OCI-LY1 (cell line): ENCODE results near the gene MAPK11.

Experiments used
- H2AFZ ChIP-seq: fragments of 200-600 bp; sonication (generic), shearing (Covaris generic); 2 replicates; pipeline ENCODE4 v1.6.0; 2014; ENCODE audit warnings: antibody characterized with exemption, mild to moderate bottlenecking, low read length
- H3F3A ChIP-seq: fragments of 200-600 bp; sonication (generic), shearing (Covaris generic); 2 replicates; pipeline ENCODE4 v1.6.0; 2014; ENCODE audit warnings: mild to moderate bottlenecking, antibody characterized with exemption, low read length, moderate library complexity; ENCODE audit not compliant: insufficient read depth
- H3K27ac ChIP-seq: fragments of 200-600 bp; sonication (generic); 2 replicates; pipeline ENCODE4 v1.5.1; 2014; ENCODE audit warnings: low read length, mixed run types, mild to moderate bottlenecking, low read depth; ENCODE audit not compliant: poor library complexity, severe bottlenecking
- H3K27me3 ChIP-seq: fragments of 200-600 bp; sonication (generic); 2 replicates; pipeline ENCODE4 v1.6.0; 2014; ENCODE audit warnings: antibody characterized with exemption, mild to moderate bottlenecking, low read length, moderate library complexity; ENCODE audit not compliant: insufficient read depth
- H3K36me3 ChIP-seq: fragments of 200-600 bp; sonication (generic); 2 replicates; pipeline ENCODE4 v1.6.1; 2014; ENCODE audit warnings: mild to moderate bottlenecking, antibody characterized with exemption, low read length, moderate library complexity, mixed read lengths; ENCODE audit not compliant: insufficient read depth
- H3K4me1 ChIP-seq: fragments of 200-600 bp; sonication (generic); 2 replicates; pipeline ENCODE4 v1.5.1; 2014; ENCODE audit warnings: mild to moderate bottlenecking, low read length, moderate library complexity; ENCODE audit not compliant: insufficient read depth, severe bottlenecking
- H3K4me2 ChIP-seq: fragments of 200-600 bp; sonication (generic), shearing (Covaris generic); 2 replicates; pipeline ENCODE4 v1.6.1; 2014; ENCODE audit warnings: low read length
- H3K4me3 ChIP-seq: fragments of 200-600 bp; sonication (generic); 2 replicates; pipeline ENCODE4 v1.5.1; 2014; ENCODE audit warnings: low read length, low read depth, mild to moderate bottlenecking, mixed read lengths; ENCODE audit not compliant: poor library complexity, severe bottlenecking
- H3K79me2 ChIP-seq: fragments of 200-600 bp; shearing (Covaris generic); 2 replicates; pipeline ENCODE4 v1.6.1; 2016; ENCODE audit warnings: mixed run types, low read length, mixed read lengths; ENCODE audit not compliant: insufficient read depth
- H3K9ac ChIP-seq: fragments of 200-600 bp; sonication (generic), shearing (Covaris generic); 2 replicates; pipeline ENCODE4 v1.6.1; 2014; ENCODE audit warnings: mild to moderate bottlenecking, low read length, mixed read lengths
- H3K9me2 ChIP-seq: fragments of 200-600 bp; sonication (generic), shearing (Covaris generic); 2 replicates; pipeline ENCODE4 v1.6.1; 2014; ENCODE audit warnings: low read depth, mild to moderate bottlenecking, low read length, mixed read lengths
- H3K9me3 ChIP-seq: fragments of 200-600 bp; shearing (Covaris generic); 2 replicates; pipeline ENCODE4 v1.6.1; 2014; ENCODE audit warnings: low read length, mixed read lengths
- H4K20me1 ChIP-seq: fragments of 200-600 bp; sonication (generic), shearing (Covaris generic); 2 replicates; pipeline ENCODE4 v1.6.0; 2016; ENCODE audit warnings: mild to moderate bottlenecking, low read length; ENCODE audit not compliant: insufficient read depth
- EZH2 ChIP-seq: fragments of 200-600 bp; sonication (generic), shearing (Covaris generic); IDR thresholded peaks from 2 replicates; pipeline ENCODE4 v1.8.0; 2017; ENCODE audit warnings: borderline replicate concordance, mixed run types, mild to moderate bottlenecking, antibody characterized with exemption, low read length, moderate library complexity, mixed read lengths
- TF ChIP-seq, protein P1 (sequence below): fragments of 200-600 bp; sonication (generic), shearing (Covaris generic); IDR thresholded peaks from 2 replicates; pipeline ENCODE4 v1.5.1; 2017; ENCODE audit warnings: mild to moderate bottlenecking, antibody characterized with exemption, low read length, moderate library complexity, mixed read lengths

Gene MAPK11

GRCh38 chr22:50316114-50317065, 46.2 kb upstream of the MAPK11 start:
- Histone ChIP-seq H2AFZ (no peak overlapping the region), H3K9ac (no peak overlapping the region), H3K9me3 (no peaks in the 10 kb centered on the region), H3K4me2 (no peak overlapping the region), H3K27me3 (peaks cover 10% of the 10 kb centered on the region), H3K9me2 (no peaks in the 10 kb centered on the region), H4K20me1 (no peaks in the 10 kb centered on the region), H3K79me2 (no peaks in the 10 kb centered on the region), H3F3A (no peaks in the 10 kb centered on the region), H3K4me3 (no peak overlapping the region), H3K4me1 (peaks cover 20% of the 10 kb centered on the region), H3K27ac (no peak overlapping the region), H3K36me3 (no peaks in the 10 kb centered on the region)
- TF ChIP-seq, protein P1, sequence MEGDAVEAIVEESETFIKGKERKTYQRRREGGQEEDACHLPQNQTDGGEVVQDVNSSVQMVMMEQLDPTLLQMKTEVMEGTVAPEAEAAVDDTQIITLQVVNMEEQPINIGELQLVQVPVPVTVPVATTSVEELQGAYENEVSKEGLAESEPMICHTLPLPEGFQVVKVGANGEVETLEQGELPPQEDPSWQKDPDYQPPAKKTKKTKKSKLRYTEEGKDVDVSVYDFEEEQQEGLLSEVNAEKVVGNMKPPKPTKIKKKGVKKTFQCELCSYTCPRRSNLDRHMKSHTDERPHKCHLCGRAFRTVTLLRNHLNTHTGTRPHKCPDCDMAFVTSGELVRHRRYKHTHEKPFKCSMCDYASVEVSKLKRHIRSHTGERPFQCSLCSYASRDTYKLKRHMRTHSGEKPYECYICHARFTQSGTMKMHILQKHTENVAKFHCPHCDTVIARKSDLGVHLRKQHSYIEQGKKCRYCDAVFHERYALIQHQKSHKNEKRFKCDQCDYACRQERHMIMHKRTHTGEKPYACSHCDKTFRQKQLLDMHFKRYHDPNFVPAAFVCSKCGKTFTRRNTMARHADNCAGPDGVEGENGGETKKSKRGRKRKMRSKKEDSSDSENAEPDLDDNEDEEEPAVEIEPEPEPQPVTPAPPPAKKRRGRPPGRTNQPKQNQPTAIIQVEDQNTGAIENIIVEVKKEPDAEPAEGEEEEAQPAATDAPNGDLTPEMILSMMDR, result no peak
- no peak for TF ChIP-seq EZH2

- Histone ChIP-seq H3K9me3 (no peaks in the 10 kb centered on the region), H2AFZ (no peak overlapping the region), H4K20me1 (no peaks in the 10 kb centered on the region), H3K27ac (peak overlapping the region; percentile 45), H3F3A (no peaks in the 10 kb centered on the region), H3K9me2 (no peaks in the 10 kb centered on the region), H3K4me2 (peak overlapping the region; percentile 66; the same call in 1 of the 2 replicates), H3K36me3 (no peaks in the 10 kb centered on the region), H3K27me3 (peaks cover 13% of the 10 kb centered on the region), H3K79me2 (no peaks in the 10 kb centered on the region), H3K9ac (peak overlapping the region; percentile 56; the same call in 1 of the 2 replicates), H3K4me3 (peak overlapping the region; percentile 53), H3K4me1 (peaks cover 20% of the 10 kb centered on the region)
- TF ChIP-seq EZH2, result no peak
- TF ChIP-seq, protein P1, result no peak
These were observed 45.3 kb upstream of the MAPK11 start for GRCh38 chr22:50315289-50316113.

DNA sequence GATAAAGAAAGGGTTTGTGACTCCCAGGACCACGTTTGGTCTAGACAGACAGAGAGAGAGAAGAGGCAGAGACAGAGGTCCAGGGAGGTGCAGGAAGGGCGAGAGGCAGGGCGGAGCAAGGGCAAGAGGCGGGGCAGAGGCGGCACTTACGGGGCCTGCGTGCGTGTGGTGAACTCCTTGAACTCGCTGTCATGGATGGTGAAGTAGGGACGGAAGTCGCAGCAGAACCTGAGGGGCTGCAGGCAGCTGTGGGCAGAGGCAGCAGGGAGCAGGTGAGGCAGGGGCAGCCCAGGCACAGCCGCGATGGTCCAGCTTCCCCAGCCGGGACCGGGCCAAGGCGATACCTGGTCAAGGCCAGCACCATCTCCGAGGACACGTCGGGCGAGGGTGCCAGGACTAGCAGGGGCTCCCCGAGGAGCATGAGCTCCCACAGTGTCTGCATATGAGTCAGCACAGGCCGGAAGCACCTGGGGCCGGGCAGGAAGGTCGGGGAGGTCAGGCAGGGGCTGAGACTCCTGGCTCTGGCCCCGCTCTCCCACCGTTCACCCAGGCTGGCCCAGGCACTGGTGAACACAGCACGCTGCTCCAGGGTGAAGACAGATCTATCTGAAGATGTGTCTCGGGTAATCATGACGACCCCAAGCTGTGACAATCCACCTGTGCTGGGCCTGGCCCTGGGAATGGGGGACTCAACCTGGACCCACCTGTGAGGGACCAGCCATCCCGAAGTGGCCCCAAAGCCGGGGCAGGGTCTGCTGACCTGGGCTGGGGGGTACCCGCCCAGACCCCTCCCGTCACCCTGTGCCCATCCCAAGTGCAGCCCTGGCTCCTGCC, 44.5 kb upstream of the MAPK11 start:
- peak overlapping the region; percentile 56; the same call in 1 of the 2 replicates for H3K9ac ChIP-seq
- peaks cover 13% of the 10 kb centered on the region for H3K27me3 ChIP-seq
- H3K9me3 ChIP-seq, result no peaks in the 10 kb centered on the region
- peak overlapping the region; percentile 66 for H3K4me2 ChIP-seq
- TF ChIP-seq, protein P1, result no peak
- no peak for TF ChIP-seq EZH2
- peak overlapping the region; percentile 53 for H3K4me3 ChIP-seq
- H3K27ac ChIP-seq, result peak overlapping the region; percentile 45
- H3K79me2 ChIP-seq, result no peaks in the 10 kb centered on the region
- H4K20me1 ChIP-seq, result no peaks in the 10 kb centered on the region
- no peaks in the 10 kb centered on the region for H3F3A ChIP-seq
- no peaks in the 10 kb centered on the region for H3K36me3 ChIP-seq
- H3K4me1 ChIP-seq, result peaks cover 20% of the 10 kb centered on the region
- H3K9me2 ChIP-seq, result no peaks in the 10 kb centered on the region
- no peak overlapping the region for H2AFZ ChIP-seq
